Measurements from ENCODE around the gene TECR. TPM values are rescaled to one million over a fixed set of nuclear protein-coding genes. Genes with fewer than 3 reads are reported as not detected.
"Not testable (repeated sequence)": the region's sequence is repeated elsewhere in the genome, so short reads cannot be mapped to it uniquely, and the experiment has no call there.

Gene TECR
- total and polyA plus RNA-seq, 10 donors = 51.6 to 92.2 (median 74.4) TPM

DNA sequence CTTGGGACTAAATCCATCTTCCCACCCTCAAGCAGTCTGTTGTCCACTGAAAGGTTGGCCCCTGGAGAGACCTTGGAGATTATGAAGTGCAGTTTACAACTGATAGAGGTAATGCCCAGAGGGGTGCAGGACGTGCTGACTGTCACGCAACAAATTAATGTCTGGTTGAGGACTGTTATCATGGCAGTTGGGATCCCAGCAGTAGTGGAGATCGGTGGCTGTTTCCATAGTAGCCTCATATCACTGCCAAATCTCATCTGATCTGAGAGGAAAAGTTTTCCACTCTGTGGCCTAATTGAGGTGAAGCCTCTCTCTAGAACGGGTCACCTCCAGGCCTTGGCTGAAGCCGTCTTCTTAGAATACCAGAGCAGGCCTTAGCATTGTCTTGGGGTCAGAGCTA lies 4.1 kb downstream of the TECR start:
- H3K4me3 ChIP-seq = no peak overlapping the region
- intact Hi-C loops (cut with DNase I; ENCODE audit: low total_unique reads) = no loop called here
- no peaks in the 10 kb centered on the region for H3K27me3 ChIP-seq (replicated peaks in 1 of 7)
- DNase-seq = no peak
- H3K9me3 ChIP-seq = no peaks in the 10 kb centered on the region
- TF ChIP-seq, protein P1, sequence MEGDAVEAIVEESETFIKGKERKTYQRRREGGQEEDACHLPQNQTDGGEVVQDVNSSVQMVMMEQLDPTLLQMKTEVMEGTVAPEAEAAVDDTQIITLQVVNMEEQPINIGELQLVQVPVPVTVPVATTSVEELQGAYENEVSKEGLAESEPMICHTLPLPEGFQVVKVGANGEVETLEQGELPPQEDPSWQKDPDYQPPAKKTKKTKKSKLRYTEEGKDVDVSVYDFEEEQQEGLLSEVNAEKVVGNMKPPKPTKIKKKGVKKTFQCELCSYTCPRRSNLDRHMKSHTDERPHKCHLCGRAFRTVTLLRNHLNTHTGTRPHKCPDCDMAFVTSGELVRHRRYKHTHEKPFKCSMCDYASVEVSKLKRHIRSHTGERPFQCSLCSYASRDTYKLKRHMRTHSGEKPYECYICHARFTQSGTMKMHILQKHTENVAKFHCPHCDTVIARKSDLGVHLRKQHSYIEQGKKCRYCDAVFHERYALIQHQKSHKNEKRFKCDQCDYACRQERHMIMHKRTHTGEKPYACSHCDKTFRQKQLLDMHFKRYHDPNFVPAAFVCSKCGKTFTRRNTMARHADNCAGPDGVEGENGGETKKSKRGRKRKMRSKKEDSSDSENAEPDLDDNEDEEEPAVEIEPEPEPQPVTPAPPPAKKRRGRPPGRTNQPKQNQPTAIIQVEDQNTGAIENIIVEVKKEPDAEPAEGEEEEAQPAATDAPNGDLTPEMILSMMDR (IDR thresholded peaks at IDR 0.05 in 8 of 11, conservative IDR thresholded peaks at IDR 0.05 in 3 of 11) = no peak
- TF ChIP-seq POLR2AphosphoS5 (IDR thresholded peaks at IDR 0.05) (no peak), POLR2A (IDR thresholded peaks at IDR 0.05) (no peak)
- 88 to 95% (median 90%) methylated on average over 5 of the region's 5 CpGs for WGBS, 5 donors
- H3K4me1 ChIP-seq = peaks cover 11 to 81% (median 45%) of the 10 kb centered on the region in 6 donors
- H3K36me3 ChIP-seq = peaks cover 0 to 11% (median 0%) of the 10 kb centered on the region in 6 donors
- no peak overlapping the region for H3K27ac ChIP-seq

DNA sequence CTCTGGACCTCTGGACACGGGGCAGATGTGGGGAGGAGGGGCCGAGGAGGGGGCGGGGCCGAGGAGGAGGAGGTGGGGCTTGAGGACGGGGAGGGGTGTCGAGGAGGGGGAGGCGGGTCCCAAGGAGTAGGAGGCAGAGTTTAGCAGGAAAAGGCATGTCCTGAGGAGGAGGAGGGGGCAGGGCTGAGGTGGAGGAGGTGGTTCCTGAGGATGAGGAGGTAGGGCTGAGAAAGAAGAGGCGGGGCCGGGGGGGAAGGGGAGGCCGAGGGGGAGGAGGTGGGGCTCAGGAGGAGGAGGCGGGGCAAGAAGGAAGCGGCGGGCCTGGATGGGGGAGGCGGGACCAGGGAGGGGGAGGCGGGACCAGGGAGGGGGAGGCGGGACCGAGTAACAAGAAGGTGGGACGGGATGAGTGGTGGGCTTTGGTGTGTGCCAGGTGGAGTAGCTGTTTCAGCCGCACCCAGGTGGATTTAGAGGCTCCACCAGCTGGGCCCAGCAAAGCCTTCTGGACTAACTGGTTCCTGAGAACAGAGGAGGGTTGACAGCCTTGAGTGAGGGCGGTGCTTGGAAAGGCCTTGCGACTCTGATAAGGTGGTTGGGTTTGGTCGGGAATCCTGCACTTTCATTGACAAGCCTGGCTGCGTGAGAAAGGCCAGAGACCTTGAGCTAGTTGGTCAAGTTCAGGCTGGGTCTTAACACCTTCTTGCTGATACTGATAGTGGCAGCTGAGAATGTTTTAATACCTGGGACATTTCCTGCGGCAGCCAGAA lies 7.7 kb downstream of the TECR start:
- WGBS, 5 donors = 30 to 47% (median 40%) methylated on average over 17 to 24 of the region's 24 CpGs
- no peak for TF ChIP-seq POLR2A (IDR thresholded peaks at IDR 0.05)
- TF ChIP-seq, protein P1 (IDR thresholded peaks at IDR 0.05 in 8 of 11, conservative IDR thresholded peaks at IDR 0.05 in 3 of 11) = no peak
- TF ChIP-seq POLR2AphosphoS5 (IDR thresholded peaks at IDR 0.05) = no peak
- intact Hi-C loops (cut with DNase I; ENCODE audit: low total_unique reads) = no loop called here

DNA sequence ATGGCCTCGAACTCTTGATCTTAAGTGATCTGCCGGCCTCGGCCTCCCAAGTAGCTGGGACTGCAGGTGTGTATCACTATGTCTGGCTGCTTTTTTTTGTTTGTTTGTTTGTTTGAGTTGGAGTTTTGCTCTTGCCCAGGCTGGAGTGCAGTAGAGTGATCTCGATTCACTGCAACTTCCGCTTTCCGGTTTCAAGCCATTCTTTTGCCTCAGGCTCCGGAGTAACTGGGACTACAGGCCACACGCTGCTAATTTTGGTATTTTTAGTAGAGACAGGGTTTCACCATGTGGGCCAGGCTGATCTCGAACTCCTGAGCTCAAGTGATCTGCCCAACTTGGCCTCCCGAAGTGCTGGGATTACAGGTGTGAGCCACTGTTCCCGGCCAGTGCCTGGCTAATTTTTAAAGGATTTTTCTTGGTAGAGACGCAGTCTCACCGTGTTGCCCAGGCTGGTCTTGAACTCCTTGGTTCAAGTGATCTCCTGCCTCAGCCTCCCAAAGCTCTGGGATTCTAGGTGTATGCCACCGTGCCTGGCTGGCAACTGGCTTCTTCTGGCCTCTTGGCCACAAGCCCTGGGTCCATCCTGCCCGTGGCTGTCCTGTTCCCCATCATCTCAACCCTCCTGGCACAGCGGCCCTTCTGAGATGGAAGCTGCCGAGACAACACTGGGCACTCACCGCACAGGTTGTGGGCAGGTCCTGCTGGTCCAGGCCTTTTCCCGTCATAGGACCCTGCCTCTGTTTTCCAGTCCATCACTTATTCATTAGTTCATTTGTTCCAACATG lies 11.5 kb downstream of the TECR start:
- TF ChIP-seq POLR2AphosphoS5 (IDR thresholded peaks at IDR 0.05) = no peak
- TF ChIP-seq, protein P1 (IDR thresholded peaks at IDR 0.05 in 8 of 11, conservative IDR thresholded peaks at IDR 0.05 in 3 of 11) = no peak
- TF ChIP-seq POLR2A (IDR thresholded peaks at IDR 0.05) = no peak
- Histone ChIP-seq H3K9me3 (no peaks in the 10 kb centered on the region), H3K4me1 (peaks cover 0 to 49% (median 11%) of the 10 kb centered on the region in 6 donors), H3K27me3 (replicated peaks in 1 of 7) (no peaks in the 10 kb centered on the region), H3K27ac (no peak overlapping the region), H3K4me3 (no peak overlapping the region), H3K36me3 (peaks cover 0 to 39% (median 4%) of the 10 kb centered on the region in 6 donors)
- 90 to 97% (median 94%) methylated on average over 19 of the region's 19 CpGs for WGBS, 5 donors
- intact Hi-C loops (cut with DNase I; ENCODE audit: low total_unique reads) = no loop called here
- DNase-seq = no peak

More for the DNA sequence above, 7.7 kb downstream of the TECR start:
- H3K9me3 ChIP-seq = no peaks in the 10 kb centered on the region
- DNase-seq = no peak
- H3K27ac ChIP-seq = peak overlapping the region in 2 of 8 donors; percentile 27 to 45
- H3K4me1 ChIP-seq = peaks cover 0 to 50% (median 20%) of the 10 kb centered on the region in 6 donors
- peaks cover 0 to 30% (median 0%) of the 10 kb centered on the region in 6 donors for H3K36me3 ChIP-seq
- peak overlapping the region in 3 of 8 donors; percentile 18 to 41 (median 23) for H3K4me3 ChIP-seq
- H3K27me3 ChIP-seq (replicated peaks in 1 of 7) = no peaks in the 10 kb centered on the region

DNA sequence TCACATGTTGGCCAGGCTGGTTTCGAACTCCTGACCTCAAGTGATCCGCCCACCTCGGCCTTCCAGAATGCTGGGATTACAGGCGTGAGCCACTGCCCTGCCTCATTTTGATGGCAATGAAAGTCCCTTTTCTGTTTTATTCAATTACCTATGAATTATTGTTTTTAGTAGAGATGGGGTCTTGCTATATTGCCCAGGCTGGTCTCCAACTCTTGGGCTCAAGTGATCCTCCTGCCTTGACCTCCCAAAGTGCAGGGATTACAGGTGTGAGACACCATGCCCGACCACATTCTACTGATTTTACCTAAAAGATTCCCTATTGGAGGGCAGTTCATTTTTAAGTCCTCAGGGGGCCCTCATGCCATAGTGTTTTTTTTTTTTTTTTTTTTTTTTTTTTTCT lies 12.6 kb downstream of the TECR start:
- H3K9me3 ChIP-seq; H3K27me3 ChIP-seq (replicated peaks in 1 of 7); DNase-seq; intact Hi-C loops (cut with DNase I; ENCODE audit: low total_unique reads); H3K27ac ChIP-seq; H3K4me3 ChIP-seq: not testable (repeated sequence)
- 77 to 96% (median 84%) methylated on average over 5 of the region's 5 CpGs for WGBS, 5 donors
- H3K4me1 ChIP-seq = peaks cover 0 to 41% (median 7%) of the 10 kb centered on the region in 6 donors
- H3K36me3 ChIP-seq = peaks cover 0 to 50% (median 4%) of the 10 kb centered on the region in 6 donors
